ENCODE measurements around the gene MESP2.

- no peak for TF ChIP-seq CTCF (IDR thresholded peaks at IDR 0.05)
- no peak for TF ChIP-seq POLR2A (IDR thresholded peaks at IDR 0.05)
These were observed 40.4 kb upstream of the MESP2 start for GRCh38 chr15:89735773-89736172.

Data from esophagus squamous epithelium (tissue), 4 donors.